HCT116 (cell line): ENCODE data around the gene TUNAR. TPM values are rescaled to one million over a fixed set of nuclear protein-coding genes. Genes with fewer than 3 reads are reported as not detected.

Experiments
- ATAC-seq: fragments of 200-7000 bp; cut with Tn5 transposase; 2 replicates; pipeline ENCODE4 v1.9.1; 2020; ENCODE audit warnings: mild to moderate bottlenecking, moderate library complexity
- BruUV-seq: library from RNA; stranded (reverse); fragments of 400-500 nt; replicated peaks from 2 replicates; lab custom pipeline; 2021; lab: Mats Ljungman, UMichigan
- CTCF ChIA-PET: fragments of 300-600 bp; sonication (Branson Sonifier 250); formaldehyde crosslinking; loops from one replicate; lab custom pipeline; 2021; ENCODE audit warnings: antibody characterized with exemption; lab: Charles Lee
- POLR2A ChIA-PET: fragments of 300-600, 350-600 bp; sonication (Branson Sonifier 250); formaldehyde crosslinking; loops from one replicate; lab custom pipeline; 2021; ENCODE audit warnings: antibody characterized with exemption; lab: Charles Lee
- RAD21 ChIA-PET, 2 experiments: fragments of 300-600 bp; sonication (Branson Sonifier 250); formaldehyde crosslinking; loops; one replicate each; lab custom pipeline; 2023; ENCODE audit warnings: low total read pairs in 2 of 2; ENCODE audit not compliant: uncharacterized antibody in 2 of 2, unreplicated experiment in 2 of 2, low non-redundant PET in 1 of 2; lab: Charles Lee
- DNase-seq: peaks from one replicate; pipeline ENCODE4 v3.0.0-alpha.2; 2010; ENCODE audit warnings: low read depth, low spot score
- H2AFZ ChIP-seq: fragments of 200-600 bp; shearing (Covaris generic), sonication (generic); 2 replicates; pipeline ENCODE4 v1.6.1; 2017; ENCODE audit warnings: low read depth, mixed run types, mixed read lengths, antibody characterized with exemption, low read length; ENCODE audit not compliant: poor library complexity, severe bottlenecking
- H3K27ac ChIP-seq: 2 replicates; pipeline ENCODE4 v1.5.1; 2012; ENCODE audit warnings: low read depth, low read length
- H3K27me3 ChIP-seq: fragments of 200-600 bp; sonication (generic); 2 replicates; pipeline ENCODE4 v1.6.1; 2016; ENCODE audit warnings: mixed run types, low read length, mixed read lengths; ENCODE audit not compliant: insufficient read depth
- H3K36me3 ChIP-seq, 2 experiments: fragments of 200-500 bp in 1 of 2; fragments of 200-600 bp in 1 of 2; sonication (Bioruptor generic) in 1 of 2; sonication (generic) in 1 of 2; 2 replicates each; pipeline versions ENCODE4 v1.5.1 to v1.6.1; 2014 to 2016; ENCODE audit warnings: low read length in 2 of 2, inconsistent platforms in 1 of 2, mixed read lengths in 1 of 2, mixed run types in 1 of 2; ENCODE audit not compliant: insufficient read depth in 2 of 2, control insufficient read depth in 1 of 2
- H3K4me1 ChIP-seq, 2 experiments: fragments of 200-600 bp in 1 of 2; sonication (generic) in 1 of 2; 2 replicates each; pipeline versions ENCODE4 v1.5.1 to v1.6.1; 2012 to 2017; ENCODE audit warnings: low read length in 2 of 2, inconsistent platforms in 1 of 2, mild to moderate bottlenecking in 1 of 2, mixed read lengths in 1 of 2, mixed run types in 1 of 2, moderate library complexity in 1 of 2; ENCODE audit not compliant: insufficient read depth in 2 of 2, control insufficient read depth in 1 of 2
- H3K4me2 ChIP-seq: fragments of 200-600 bp; sonication (generic); 2 replicates; pipeline ENCODE4 v1.6.1; 2017; ENCODE audit warnings: mixed run types, low read length, mixed read lengths
- H3K4me3 ChIP-seq, 2 experiments: fragments of 200-600 bp in 1 of 2; sonication (generic) in 1 of 2; replicated peaks in 1 of 2; 2 replicates each; pipeline ENCODE4 v1.5.1; 2011 to 2016; ENCODE audit warnings: low read length in 2 of 2, control low read depth in 1 of 2, low read depth in 1 of 2, mild to moderate bottlenecking in 1 of 2, mixed read lengths in 1 of 2, mixed run types in 1 of 2
- H3K79me2 ChIP-seq: fragments of 200-600 bp; sonication (generic); 2 replicates; pipeline ENCODE4 v1.6.1; 2017; ENCODE audit warnings: mild to moderate bottlenecking, mixed run types, low read length, moderate library complexity, mixed read lengths; ENCODE audit not compliant: insufficient read depth
- H3K9ac ChIP-seq: fragments of 200-600 bp; sonication (generic); 2 replicates; pipeline ENCODE4 v1.6.1; 2016; ENCODE audit warnings: low read length, mixed read lengths
- H3K9me2 ChIP-seq: fragments of 200-600 bp; sonication (generic), shearing (Covaris generic); 2 replicates; pipeline ENCODE4 v1.6.1; 2017; ENCODE audit warnings: mixed run types, mild to moderate bottlenecking, moderate library complexity; ENCODE audit not compliant: insufficient read depth
- H3K9me3 ChIP-seq, 2 experiments: fragments of 200-500 bp in 1 of 2; fragments of 200-600 bp in 1 of 2; sonication (Bioruptor generic) in 1 of 2; sonication (generic) in 1 of 2; 2 replicates each; pipeline ENCODE4 v1.6.1; 2014 to 2017; ENCODE audit warnings: low read length in 2 of 2, mixed read lengths in 2 of 2, inconsistent platforms in 1 of 2, low read depth in 1 of 2, mild to moderate bottlenecking in 1 of 2, mixed run types in 1 of 2, moderate library complexity in 1 of 2; ENCODE audit not compliant: control insufficient read depth in 1 of 2, insufficient read depth in 1 of 2
- H4K20me1 ChIP-seq: fragments of 200-600 bp; sonication (generic), shearing (Covaris generic); 2 replicates; pipeline ENCODE4 v1.6.1; 2017; ENCODE audit warnings: mixed run types, mild to moderate bottlenecking, moderate library complexity; ENCODE audit not compliant: insufficient read depth
- CBX3 ChIP-seq: IDR thresholded peaks from 2 replicates; pipeline ENCODE4 v1.6.1; 2012; ENCODE audit warnings: low read depth
- CEBPB ChIP-seq: IDR thresholded peaks from 2 replicates; pipeline ENCODE4 v1.6.1; 2012; ENCODE audit warnings: low read depth
- EGR1 ChIP-seq: IDR thresholded peaks from 2 replicates; pipeline ENCODE4 v1.6.1; 2012; ENCODE audit warnings: low read depth
- ELF1 ChIP-seq: IDR thresholded peaks from 2 replicates; pipeline ENCODE4 v1.6.1; 2012; ENCODE audit warnings: low read depth, borderline replicate concordance
- EZH2 ChIP-seq: fragments of 200-600 bp; sonication (generic); IDR thresholded peaks from 2 replicates; pipeline ENCODE4 v1.6.1; 2017; ENCODE audit warnings: antibody characterized with exemption, mixed run types
- EZH2phosphoT487 ChIP-seq: fragments of 200-600 bp; IDR thresholded peaks from 2 replicates; pipeline ENCODE4 v1.6.1; 2018; ENCODE audit warnings: antibody characterized with exemption, borderline replicate concordance
- FOSL1 ChIP-seq: IDR thresholded peaks from 2 replicates; pipeline ENCODE4 v1.6.1; 2012; ENCODE audit warnings: low read depth
- JUND ChIP-seq: IDR thresholded peaks from 2 replicates; pipeline ENCODE4 v1.6.1; 2012
- POLR2A ChIP-seq: IDR thresholded peaks from 2 replicates; pipeline ENCODE4 v1.7.0; 2011; ENCODE audit warnings: borderline replicate concordance; ENCODE audit not compliant: insufficient read depth, insufficient read length; ENCODE audit errors: extremely low read depth
- POLR2AphosphoS5 ChIP-seq: IDR thresholded peaks from 2 replicates; pipeline ENCODE4 v1.6.1; 2011; ENCODE audit warnings: mild to moderate bottlenecking, low read depth, low read length, moderate library complexity
- SIN3A ChIP-seq: IDR thresholded peaks from 2 replicates; pipeline ENCODE4 v1.6.1; 2012; ENCODE audit warnings: low read depth
- SRF ChIP-seq: IDR thresholded peaks from 2 replicates; pipeline ENCODE4 v1.6.1; 2012; ENCODE audit warnings: low read depth
- TCF7L2 ChIP-seq: IDR thresholded peaks from 2 replicates; pipeline ENCODE4 v1.7.0; 2011; ENCODE audit warnings: borderline replicate concordance, inconsistent platforms; ENCODE audit not compliant: insufficient read depth, insufficient read length; ENCODE audit errors: extremely low read depth
- YY1 ChIP-seq: IDR thresholded peaks from 2 replicates; pipeline ENCODE4 v1.6.1; 2011; ENCODE audit warnings: low read length, low read depth, moderate library complexity, mild to moderate bottlenecking; ENCODE audit not compliant: insufficient replicate concordance; ENCODE audit errors: extremely low read depth
- ZFX ChIP-seq: fragments of 450-650 bp; IDR thresholded peaks from 2 replicates; pipeline ENCODE4 v1.6.1; 2017
- ZNF274 ChIP-seq: fragments of 200-500 bp; sonication (Bioruptor generic); IDR thresholded peaks from 2 replicates; pipeline ENCODE4 v1.6.1; 2014; ENCODE audit warnings: mild to moderate bottlenecking, low read depth, low read length, inconsistent platforms
- intact Hi-C: fragments of 100-400 bp; cut with micrococcal nuclease; formaldehyde crosslinking; loops from 2 replicates; pipeline ENCODE4 v1.10.0; 2022
- total RNA-seq: library from RNA; stranded (reverse); gene quantifications from one replicate; pipeline ENCODE4 v1.2.1, GENCODE V29; 2021; ENCODE audit not compliant: unreplicated experiment
- TF ChIP-seq, protein P1 (sequence below): IDR thresholded peaks from 2 replicates; pipeline ENCODE4 v1.6.1; 2012
- TF ChIP-seq, protein P2 (sequence below): IDR thresholded peaks from 2 replicates; pipeline ENCODE4 v1.6.1; 2011; ENCODE audit warnings: mild to moderate bottlenecking, low read length, moderate library complexity; ENCODE audit not compliant: insufficient replicate concordance; ENCODE audit errors: extremely low read depth
- TF ChIP-seq, protein P3 (sequence below), 3 experiments: fragments of 200-600 bp in 1 of 3; sonication (generic) in 1 of 3; IDR thresholded peaks in 2 of 3; conservative IDR thresholded peaks in 1 of 3; 2 replicates each; pipeline ENCODE4 v1.5.1; 2012 to 2017; ENCODE audit warnings: low read depth in 2 of 3, low read length in 2 of 3, antibody characterized with exemption in 1 of 3, borderline replicate concordance in 1 of 3, control low read depth in 1 of 3, mild to moderate bottlenecking in 1 of 3, mixed read lengths in 1 of 3, mixed run types in 1 of 3, moderate library complexity in 1 of 3; ENCODE audit not compliant: insufficient read depth in 1 of 3
- TF ChIP-seq, protein P4 (sequence below): IDR thresholded peaks from 2 replicates; pipeline ENCODE4 v1.6.1; 2012; ENCODE audit warnings: low read depth
- TF ChIP-seq, protein P5 (sequence below): IDR thresholded peaks from 2 replicates; pipeline ENCODE4 v1.6.1; 2012

The TUNAR gene
- total RNA-seq, 1 experiment from 2014 or later = not detected

DNA sequence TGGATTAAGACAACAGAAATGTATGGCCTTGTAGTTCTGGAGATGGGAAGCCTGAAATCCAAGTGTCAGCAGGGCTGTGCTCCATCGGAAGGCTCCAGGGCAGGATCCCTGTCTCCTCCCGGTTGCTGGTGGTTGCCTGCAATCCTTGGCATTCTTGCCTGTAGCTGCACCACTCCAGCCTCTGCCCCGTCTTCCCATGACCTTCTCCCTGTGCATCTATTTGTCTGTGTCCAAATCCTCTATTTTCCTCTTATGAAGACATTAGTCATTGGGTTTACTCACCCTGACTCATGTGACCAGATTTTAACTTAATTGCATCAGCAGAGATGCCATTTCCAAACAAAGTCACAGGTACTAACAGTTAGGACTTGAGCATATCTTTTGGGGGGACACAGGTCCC lies 15.1 kb downstream of the TUNAR start:
- no peaks in the 10 kb centered on the region for H3K36me3 ChIP-seq
- ChIA-PET CTCF (no interaction called here), RAD21 (no interaction called here), POLR2A (interaction anchor here (1.5 kb wide), 1 partner anchor 9 kb away, joined by 3 read pairs; no protein-coding TSS in a partner anchor)
- H3K9ac ChIP-seq = no peak overlapping the region
- H3K27me3 ChIP-seq = peaks cover 67% of the 10 kb centered on the region; the same call in 1 of the 2 replicates
- no peak overlapping the region for H3K4me3 ChIP-seq
- ATAC-seq (0 out of 2 replicates have a peak, but pooled peaks have one; percentile 25), DNase-seq (peak; percentile 60)
- H4K20me1 ChIP-seq = no peaks in the 10 kb centered on the region
- H2AFZ ChIP-seq = no peak overlapping the region
- H3K79me2 ChIP-seq = no peaks in the 10 kb centered on the region
- BruUV-seq = no TSS peak
- H3K9me3 ChIP-seq = no peaks in the 10 kb centered on the region
- 0 out of 4 replicates have a peak, but pooled peaks cover 0 to 7% of the 10 kb centered on the region in 2 experiments for H3K4me1 ChIP-seq
- H3K27ac ChIP-seq = no peak overlapping the region
- no peak overlapping the region for H3K4me2 ChIP-seq
- intact Hi-C loops = no loop called here
- H3K9me2 ChIP-seq = no peaks in the 10 kb centered on the region
- 0 out of 2 replicates have a peak, but pooled peaks have one; percentile 33 for TF ChIP-seq SIN3A
- TF ChIP-seq ELF1 = no peak
- TF ChIP-seq, protein P1, sequence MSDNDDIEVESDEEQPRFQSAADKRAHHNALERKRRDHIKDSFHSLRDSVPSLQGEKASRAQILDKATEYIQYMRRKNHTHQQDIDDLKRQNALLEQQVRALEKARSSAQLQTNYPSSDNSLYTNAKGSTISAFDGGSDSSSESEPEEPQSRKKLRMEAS = no peak
- peak; percentile 84 for TF ChIP-seq FOSL1
- no peak for TF ChIP-seq YY1
- TF ChIP-seq, protein P2, sequence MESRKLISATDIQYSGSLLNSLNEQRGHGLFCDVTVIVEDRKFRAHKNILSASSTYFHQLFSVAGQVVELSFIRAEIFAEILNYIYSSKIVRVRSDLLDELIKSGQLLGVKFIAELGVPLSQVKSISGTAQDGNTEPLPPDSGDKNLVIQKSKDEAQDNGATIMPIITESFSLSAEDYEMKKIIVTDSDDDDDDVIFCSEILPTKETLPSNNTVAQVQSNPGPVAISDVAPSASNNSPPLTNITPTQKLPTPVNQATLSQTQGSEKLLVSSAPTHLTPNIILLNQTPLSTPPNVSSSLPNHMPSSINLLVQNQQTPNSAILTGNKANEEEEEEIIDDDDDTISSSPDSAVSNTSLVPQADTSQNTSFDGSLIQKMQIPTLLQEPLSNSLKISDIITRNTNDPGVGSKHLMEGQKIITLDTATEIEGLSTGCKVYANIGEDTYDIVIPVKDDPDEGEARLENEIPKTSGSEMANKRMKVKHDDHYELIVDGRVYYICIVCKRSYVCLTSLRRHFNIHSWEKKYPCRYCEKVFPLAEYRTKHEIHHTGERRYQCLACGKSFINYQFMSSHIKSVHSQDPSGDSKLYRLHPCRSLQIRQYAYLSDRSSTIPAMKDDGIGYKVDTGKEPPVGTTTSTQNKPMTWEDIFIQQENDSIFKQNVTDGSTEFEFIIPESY = no peak
- TF ChIP-seq POLR2A = no peak
- TF ChIP-seq CBX3 = no peak
- peak; percentile 47; the same call in 1 of the 2 replicates for TF ChIP-seq SRF
- peak; percentile 28; the same call in 1 of the 2 replicates for TF ChIP-seq POLR2AphosphoS5
- TF ChIP-seq EZH2phosphoT487 = no peak
- TF ChIP-seq, protein P3, sequence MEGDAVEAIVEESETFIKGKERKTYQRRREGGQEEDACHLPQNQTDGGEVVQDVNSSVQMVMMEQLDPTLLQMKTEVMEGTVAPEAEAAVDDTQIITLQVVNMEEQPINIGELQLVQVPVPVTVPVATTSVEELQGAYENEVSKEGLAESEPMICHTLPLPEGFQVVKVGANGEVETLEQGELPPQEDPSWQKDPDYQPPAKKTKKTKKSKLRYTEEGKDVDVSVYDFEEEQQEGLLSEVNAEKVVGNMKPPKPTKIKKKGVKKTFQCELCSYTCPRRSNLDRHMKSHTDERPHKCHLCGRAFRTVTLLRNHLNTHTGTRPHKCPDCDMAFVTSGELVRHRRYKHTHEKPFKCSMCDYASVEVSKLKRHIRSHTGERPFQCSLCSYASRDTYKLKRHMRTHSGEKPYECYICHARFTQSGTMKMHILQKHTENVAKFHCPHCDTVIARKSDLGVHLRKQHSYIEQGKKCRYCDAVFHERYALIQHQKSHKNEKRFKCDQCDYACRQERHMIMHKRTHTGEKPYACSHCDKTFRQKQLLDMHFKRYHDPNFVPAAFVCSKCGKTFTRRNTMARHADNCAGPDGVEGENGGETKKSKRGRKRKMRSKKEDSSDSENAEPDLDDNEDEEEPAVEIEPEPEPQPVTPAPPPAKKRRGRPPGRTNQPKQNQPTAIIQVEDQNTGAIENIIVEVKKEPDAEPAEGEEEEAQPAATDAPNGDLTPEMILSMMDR (IDR thresholded peaks at IDR 0.05 in 2 of 3, conservative IDR thresholded peaks at IDR 0.05 in 1 of 3; ENCODE audit: borderline replicate concordance in 1 of 3, insufficient read depth in 1 of 3, low read depth in 2 of 3, low read length in 2 of 3) = no peak
- TF ChIP-seq, protein P4, sequence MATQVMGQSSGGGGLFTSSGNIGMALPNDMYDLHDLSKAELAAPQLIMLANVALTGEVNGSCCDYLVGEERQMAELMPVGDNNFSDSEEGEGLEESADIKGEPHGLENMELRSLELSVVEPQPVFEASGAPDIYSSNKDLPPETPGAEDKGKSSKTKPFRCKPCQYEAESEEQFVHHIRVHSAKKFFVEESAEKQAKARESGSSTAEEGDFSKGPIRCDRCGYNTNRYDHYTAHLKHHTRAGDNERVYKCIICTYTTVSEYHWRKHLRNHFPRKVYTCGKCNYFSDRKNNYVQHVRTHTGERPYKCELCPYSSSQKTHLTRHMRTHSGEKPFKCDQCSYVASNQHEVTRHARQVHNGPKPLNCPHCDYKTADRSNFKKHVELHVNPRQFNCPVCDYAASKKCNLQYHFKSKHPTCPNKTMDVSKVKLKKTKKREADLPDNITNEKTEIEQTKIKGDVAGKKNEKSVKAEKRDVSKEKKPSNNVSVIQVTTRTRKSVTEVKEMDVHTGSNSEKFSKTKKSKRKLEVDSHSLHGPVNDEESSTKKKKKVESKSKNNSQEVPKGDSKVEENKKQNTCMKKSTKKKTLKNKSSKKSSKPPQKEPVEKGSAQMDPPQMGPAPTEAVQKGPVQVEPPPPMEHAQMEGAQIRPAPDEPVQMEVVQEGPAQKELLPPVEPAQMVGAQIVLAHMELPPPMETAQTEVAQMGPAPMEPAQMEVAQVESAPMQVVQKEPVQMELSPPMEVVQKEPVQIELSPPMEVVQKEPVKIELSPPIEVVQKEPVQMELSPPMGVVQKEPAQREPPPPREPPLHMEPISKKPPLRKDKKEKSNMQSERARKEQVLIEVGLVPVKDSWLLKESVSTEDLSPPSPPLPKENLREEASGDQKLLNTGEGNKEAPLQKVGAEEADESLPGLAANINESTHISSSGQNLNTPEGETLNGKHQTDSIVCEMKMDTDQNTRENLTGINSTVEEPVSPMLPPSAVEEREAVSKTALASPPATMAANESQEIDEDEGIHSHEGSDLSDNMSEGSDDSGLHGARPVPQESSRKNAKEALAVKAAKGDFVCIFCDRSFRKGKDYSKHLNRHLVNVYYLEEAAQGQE = no peak
- no peak for TF ChIP-seq ZNF274
- TF ChIP-seq EZH2 = no peak
- TF ChIP-seq, protein P5, sequence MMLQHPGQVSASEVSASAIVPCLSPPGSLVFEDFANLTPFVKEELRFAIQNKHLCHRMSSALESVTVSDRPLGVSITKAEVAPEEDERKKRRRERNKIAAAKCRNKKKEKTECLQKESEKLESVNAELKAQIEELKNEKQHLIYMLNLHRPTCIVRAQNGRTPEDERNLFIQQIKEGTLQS = 0 out of 2 replicates have a peak, but pooled peaks have one; percentile 45
- TF ChIP-seq EGR1 = no peak
- no peak for TF ChIP-seq TCF7L2
- TF ChIP-seq CEBPB = peak; percentile 81
- peak; percentile 58 for TF ChIP-seq JUND
- TF ChIP-seq ZFX = no peak
